Measurements from ENCODE around the gene KLHL7.
"Not testable (repeated sequence)": the region's sequence is repeated elsewhere in the genome, so short reads cannot be mapped to it uniquely, and the experiment has no call there.

Gene KLHL7

GRCh38 chr7:23183279-23184012, 77.9 kb downstream of the KLHL7 start:
- no peak for DNase-seq

GRCh38 chr7:23184291-23184690, 78.7 kb downstream of the KLHL7 start:
- no peak for DNase-seq

- DNase-seq, result peak; percentile 63
These were observed 79.2 kb downstream of the KLHL7 start for GRCh38 chr7:23184709-23185359.

- DNase-seq, result no peak
These were observed 80.4 kb downstream of the KLHL7 start for GRCh38 chr7:23185980-23186379.

- no peak for DNase-seq
These were observed 85.4 kb downstream of the KLHL7 start for GRCh38 chr7:23191022-23191421.

- not testable (repeated sequence) for DNase-seq
These were observed 88.2 kb downstream of the KLHL7 start for GRCh38 chr7:23193650-23194227.

- no peak for DNase-seq
These were observed 90.7 kb downstream of the KLHL7 start for GRCh38 chr7:23196306-23196705.

GRCh38 chr7:23197745-23198144, 92.2 kb downstream of the KLHL7 start:
- not testable (repeated sequence) for DNase-seq

GRCh38 chr7:23200331-23200730, 94.7 kb downstream of the KLHL7 start:
- no peak for DNase-seq

- no peak for DNase-seq
These were observed 98.7 kb downstream of the KLHL7 start for GRCh38 chr7:23204241-23204640.

- DNase-seq, result no peak
These were observed 100.0 kb downstream of the KLHL7 start for GRCh38 chr7:23205577-23205908.

GRCh38 chr7:23205909-23206767, 100.6 kb downstream of the KLHL7 start:
- DNase-seq, result peak; percentile 32

GRCh38 chr7:23207021-23207420, 101.4 kb downstream of the KLHL7 start:
- DNase-seq, result no peak

- DNase-seq, result no peak
These were observed 102.3 kb downstream of the KLHL7 start for GRCh38 chr7:23207884-23208283.

GRCh38 chr7:23208316-23208715, 102.7 kb downstream of the KLHL7 start:
- DNase-seq, result no peak

GRCh38 chr7:23210506-23210905, 104.9 kb downstream of the KLHL7 start:
- no peak for DNase-seq

GRCh38 chr7:23211589-23211988, 106.0 kb downstream of the KLHL7 start:
- no peak for DNase-seq

GRCh38 chr7:23212395-23212794, 106.8 kb downstream of the KLHL7 start:
- DNase-seq, result no peak

GRCh38 chr7:23212841-23213240, 107.3 kb downstream of the KLHL7 start:
- DNase-seq, result no peak

- no peak for DNase-seq
These were observed 108.2 kb downstream of the KLHL7 start for GRCh38 chr7:23213755-23214154.

GRCh38 chr7:23214423-23214822, 108.8 kb downstream of the KLHL7 start:
- no peak for DNase-seq

GRCh38 chr7:23214938-23215337, 109.4 kb downstream of the KLHL7 start:
- DNase-seq, result no peak

GRCh38 chr7:23216021-23216420, 110.4 kb downstream of the KLHL7 start:
- DNase-seq, result no peak

All from fibroblast of skin of back (primary cell).